Measurements from ENCODE around the gene GALNTL6. TPM values are rescaled to one million over a fixed set of nuclear protein-coding genes. Genes with fewer than 3 reads are reported as not detected.

Gene GALNTL6
- total and polyA plus RNA-seq, 2 of the 4 experiments (the other 2 are of a cell fraction): under 0.01 TPM; not detected in 1

- Histone ChIP-seq H4K91ac (ENCODE audit: insufficient read depth, low read depth, low read length) (no peak overlapping the region), H4K20me1 (ENCODE audit: insufficient read depth, low read length) (no peaks in the 10 kb centered on the region), H3K4me2 (ENCODE audit: low read depth, low read length) (no peak overlapping the region), H2AFZ (replicated peaks; ENCODE audit: low read length, poor library complexity) (no peak overlapping the region), H3K9me3 (ENCODE audit: control insufficient read depth, insufficient read depth, low read length) (no peaks in the 10 kb centered on the region), H4K8ac (ENCODE audit: low read depth in 2 of 2, low read length in 2 of 2) (no peak overlapping the region), H2BK15ac (ENCODE audit: low read depth, low read length) (no peak overlapping the region), H3K27ac (ENCODE audit: insufficient read depth, low read length) (no peak overlapping the region), H3K9me1 (ENCODE audit: insufficient read depth, low read length) (no peaks in the 10 kb centered on the region), H2BK5ac (ENCODE audit: low read depth, low read length, poor library complexity, severe bottlenecking) (no peak overlapping the region), H3K4me1 (ENCODE audit: control insufficient read depth, insufficient read depth, low read length) (no peaks in the 10 kb centered on the region), H2AK5ac (ENCODE audit: low read depth, low read length) (no peak overlapping the region), H3K56ac (ENCODE audit: extremely low read depth, insufficient read depth, low read length) (no peak overlapping the region), H3K4me3 (ENCODE audit: insufficient read depth, low read depth, low read length) (no peak overlapping the region), H3K27me3 (ENCODE audit: control insufficient read depth, insufficient read depth, low read length) (peaks cover 10% of the 10 kb centered on the region), H3K79me1 (ENCODE audit: low read depth in 1 of 2, low read length in 2 of 2) (no peaks in the 10 kb centered on the region), H3K9ac (ENCODE audit: low read depth, low read length) (no peak overlapping the region), H4K5ac (ENCODE audit: low read depth, low read length) (no peak overlapping the region), H2BK20ac (ENCODE audit: low read depth, low read length) (no peak overlapping the region), H3K18ac (ENCODE audit: low read depth, low read length) (no peak overlapping the region), H2AK9ac (replicated peaks; ENCODE audit: low read depth, low read length, poor library complexity) (no peak overlapping the region), H3K4ac (ENCODE audit: low read depth, low read length) (no peak overlapping the region), H2BK120ac (ENCODE audit: low read depth, low read length) (no peak overlapping the region), H3K23ac (ENCODE audit: low read depth, low read length) (no peak overlapping the region), H3K14ac (replicated peaks; ENCODE audit: low read depth, low read length) (no peak overlapping the region), H3K36me3 (ENCODE audit: control insufficient read depth, insufficient read depth, low read length) (no peaks in the 10 kb centered on the region)
- in situ Hi-C loops (cut with MboI; ENCODE audit: low sequenced_read_pairs) (no loop called here), intact Hi-C loops (cut with micrococcal nuclease) (no loop called here), dilution Hi-C loops (cut with HindIII; ENCODE audit: low sequenced_read_pairs, unreplicated experiment) (no loop called here)
- DNase-seq (no peak), ATAC-seq (ENCODE audit: low read depth) (no peak)
- POLR2A ChIA-PET (ENCODE audit: unreplicated experiment): no interaction called here
- no TSS peak for BruUV-seq (replicated peaks)
- no peak for TF ChIP-seq CTCF (conservative IDR thresholded peaks at IDR 0.05; ENCODE audit: low read depth, low read length)
- TF ChIP-seq POLR2A (IDR thresholded peaks at IDR 0.05; ENCODE audit: low read depth, low read length): no peak
- TF ChIP-seq RCOR1 (IDR thresholded peaks at IDR 0.05; ENCODE audit: insufficient replicate concordance, low read length): no peak
- TF ChIP-seq USF2 (IDR thresholded peaks at IDR 0.05; ENCODE audit: low read depth, low read length): no peak
- no peak for TF ChIP-seq NFE2L2 (IDR thresholded peaks at IDR 0.05; ENCODE audit: low read depth, low read length)
- TF ChIP-seq BHLHE40 (IDR thresholded peaks at IDR 0.05; ENCODE audit: low read depth, low read length): no peak
- TF ChIP-seq CHD1 (IDR thresholded peaks at IDR 0.05; ENCODE audit: low read depth, low read length): no peak
- TF ChIP-seq FOS (IDR thresholded peaks at IDR 0.05; ENCODE audit: low read depth, low read length): no peak
- TF ChIP-seq MAFK (IDR thresholded peaks at IDR 0.05; ENCODE audit: low read depth, low read length): no peak
- no peak for TF ChIP-seq SMC3 (IDR thresholded peaks at IDR 0.05; ENCODE audit: low read depth, low read length)
- no peak for TF ChIP-seq MAZ (IDR thresholded peaks at IDR 0.05; ENCODE audit: borderline replicate concordance, low read depth, low read length)
- no peak for TF ChIP-seq RAD21 (IDR thresholded peaks at IDR 0.05; ENCODE audit: low read length)
- TF ChIP-seq MXI1 (IDR thresholded peaks at IDR 0.05; ENCODE audit: borderline replicate concordance, low read depth, low read length): no peak
- TF ChIP-seq CEBPB (IDR thresholded peaks at IDR 0.05; ENCODE audit: low read depth, low read length): no peak
- TF ChIP-seq RFX5 (IDR thresholded peaks at IDR 0.05; ENCODE audit: low read depth, low read length): no peak
- TF ChIP-seq ELK1 (IDR thresholded peaks at IDR 0.05; ENCODE audit: borderline replicate concordance, low read depth, low read length): no peak
- WGBS, 2 experiments (ENCODE audit: extremely low coverage in 2 of 2, insufficient read length in 1 of 2): 75% methylated on average over 1 of the region's 1 CpG; no CpG with 5 or more reads in 1 of the 2 experiments
- CTCF ChIA-PET: no interaction called here
Observed at GRCh38 chr4:173037242-173037641, 1224.0 kb downstream of the GALNTL6 start.
